Stimulated activated CD4-positive, alpha-beta T cell treated with anti-CD3 and anti-CD28 coated beads, Interleukin-2, amount 100 ng/mL, for 4 hours (primary cell): ENCODE measurements around the gene NCBP2.

Source experiments
- DNase-seq: peaks from one replicate; pipeline ENCODE4 v3.0.0-alpha.2; 2020; ENCODE audit warnings: low read depth

Gene NCBP2

DNA sequence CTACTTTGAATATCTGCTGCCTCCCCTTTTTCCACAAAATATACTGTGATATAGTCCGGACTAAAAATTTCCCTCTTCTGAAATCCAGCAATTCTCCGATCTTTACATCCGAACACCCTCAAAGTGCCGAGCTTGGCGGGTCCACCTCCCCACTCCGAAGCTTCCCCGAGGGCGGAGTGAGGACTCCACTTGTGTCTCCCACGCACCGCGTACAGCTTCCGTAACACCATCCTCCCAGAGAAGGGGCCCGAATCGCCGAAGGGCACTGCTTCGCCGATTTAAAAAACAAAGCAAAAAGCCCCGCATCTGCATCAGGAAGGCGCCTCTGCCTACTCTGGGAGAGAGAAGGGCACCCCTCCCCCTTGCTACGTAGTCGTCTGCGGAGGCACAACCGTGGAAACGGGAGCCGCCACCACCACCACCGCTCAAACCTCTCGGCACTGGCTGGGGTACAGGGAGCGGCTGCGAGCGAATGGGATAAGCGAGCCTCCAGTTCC is 551 bp downstream of the NCBP2 start:
- peak; percentile 65 for DNase-seq

DNA sequence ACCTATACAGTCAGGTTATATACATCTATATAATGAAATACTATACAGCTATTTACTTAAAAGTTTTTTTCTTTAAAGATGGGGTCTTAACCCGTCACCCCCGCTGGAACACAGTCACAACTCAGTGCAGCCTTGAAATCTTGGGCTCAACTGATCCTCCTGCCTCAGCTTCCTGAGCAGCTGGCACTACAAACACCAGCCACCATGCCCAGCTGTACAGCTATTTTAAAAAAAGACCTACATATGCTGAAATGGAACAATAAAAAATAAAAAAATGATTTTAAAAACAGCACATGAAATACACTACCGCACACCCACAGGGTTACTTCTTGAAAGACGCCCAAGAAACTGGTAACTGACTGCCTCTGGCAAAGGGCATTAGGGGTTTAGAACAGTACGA is 3.8 kb downstream of the NCBP2 start:
- DNase-seq, result no peak

DNA sequence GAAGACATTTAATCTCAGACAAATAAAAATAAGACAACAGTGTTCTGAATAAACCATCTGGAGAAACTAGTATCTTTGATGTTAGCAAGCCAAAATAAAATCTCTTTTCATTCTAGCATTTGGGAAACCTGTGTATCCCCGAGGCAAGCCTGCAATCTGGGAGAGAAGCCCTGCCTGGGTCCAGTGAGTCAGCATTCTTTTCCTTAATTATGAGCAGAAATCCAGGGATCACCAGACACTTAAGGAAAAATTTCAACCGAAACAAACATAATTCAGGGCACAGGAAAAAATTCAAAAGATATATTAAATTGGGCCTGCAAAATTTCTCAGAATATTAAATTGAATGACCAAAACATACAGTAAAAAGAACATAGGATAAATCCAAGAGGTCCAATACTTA is 4.2 kb downstream of the NCBP2 start:
- no peak for DNase-seq

DNA sequence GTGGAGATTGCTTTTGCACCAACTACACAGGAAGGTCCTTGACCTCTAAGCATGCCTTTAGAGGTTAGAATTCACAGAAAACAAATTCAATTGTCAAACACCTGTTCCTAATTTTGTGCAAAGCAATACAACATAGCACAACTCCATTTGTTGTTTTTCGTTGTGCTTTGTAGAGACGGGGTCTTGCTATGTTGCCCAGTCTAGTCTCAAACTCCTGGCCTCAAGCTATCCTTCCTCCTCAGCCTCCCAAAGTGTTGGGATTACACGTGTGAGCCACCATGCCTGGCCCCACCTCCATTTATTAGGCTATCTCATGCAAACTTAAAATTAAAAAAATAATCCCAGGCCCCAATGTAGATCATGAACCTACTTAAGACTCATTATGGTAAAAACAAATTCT is 6.0 kb downstream of the NCBP2 start:
- no peak for DNase-seq

DNA sequence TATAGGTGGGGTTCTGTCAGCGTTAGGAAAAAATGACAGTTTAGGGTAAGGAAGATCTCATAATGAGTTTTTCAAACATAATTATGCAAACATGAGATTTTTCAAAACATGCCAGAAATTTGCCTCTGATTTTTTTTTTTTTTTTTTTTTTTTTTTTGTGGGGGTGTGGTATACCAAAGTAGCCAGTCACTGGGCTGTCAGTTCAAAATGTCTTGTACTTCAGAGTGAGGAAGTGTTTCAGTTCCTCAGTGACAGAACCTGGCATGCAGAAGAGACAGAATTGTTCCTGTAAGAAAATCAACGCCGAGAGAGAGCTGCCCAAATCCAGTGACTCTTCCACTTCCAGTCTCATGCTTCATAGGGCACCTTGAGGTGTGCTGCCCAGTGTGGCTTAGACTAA is 9.7 kb downstream of the NCBP2 start:
- no peak for DNase-seq

DNA sequence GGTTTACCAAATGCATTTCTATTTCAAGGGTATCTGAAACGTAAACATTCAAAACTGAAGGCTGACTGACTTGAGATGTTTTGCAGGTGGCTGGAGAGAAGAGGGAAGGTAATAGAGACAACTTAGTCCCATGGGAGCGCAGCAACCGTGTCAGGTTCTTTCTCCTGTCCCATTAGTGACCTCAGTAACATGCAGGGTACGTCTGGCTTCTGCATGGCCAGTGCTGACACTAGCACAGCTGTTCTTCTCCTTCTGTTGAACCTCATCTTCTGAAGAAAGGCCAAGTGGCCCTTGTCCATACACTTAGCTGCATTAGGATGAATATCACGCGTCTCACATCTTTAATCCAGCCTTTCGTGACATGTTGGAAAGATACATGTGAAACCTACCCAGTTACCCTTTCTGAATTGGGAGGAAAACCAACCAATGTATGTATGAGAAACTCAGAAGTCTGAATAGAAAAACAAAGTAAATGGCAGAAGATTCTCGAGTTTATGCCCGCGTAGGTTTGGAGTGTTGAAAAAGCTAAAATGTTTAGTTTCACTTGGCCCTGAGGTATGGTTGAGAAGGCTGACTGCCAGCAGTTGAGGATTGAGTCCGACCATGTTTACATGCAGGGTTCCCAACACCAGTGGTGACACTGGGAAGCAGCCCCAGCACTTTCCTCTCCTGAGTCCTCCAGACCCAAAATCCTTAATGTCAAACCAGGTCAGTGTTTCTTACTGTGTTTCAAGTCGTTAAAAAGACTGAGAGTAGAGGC is 10.3 kb downstream of the NCBP2 start:
- DNase-seq, result no peak

DNA sequence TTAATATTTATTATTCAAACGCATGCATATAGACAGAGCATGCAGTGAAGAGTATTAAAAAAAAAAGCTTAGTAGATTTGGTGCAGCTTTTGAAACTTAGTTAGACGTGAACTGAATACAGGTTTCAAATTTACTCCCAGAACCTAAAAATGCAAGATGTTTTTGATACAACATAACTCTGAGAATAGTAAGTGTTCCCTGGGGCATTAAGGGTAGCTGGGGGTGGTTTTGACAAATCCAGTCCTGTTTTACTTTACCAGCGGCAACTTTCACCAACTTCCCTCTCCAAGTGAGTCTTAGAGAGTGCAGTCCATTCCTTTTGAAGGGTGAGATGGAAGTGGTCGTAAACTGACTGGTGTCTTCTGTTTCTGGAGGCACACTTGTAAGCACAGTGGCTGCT is 11.2 kb downstream of the NCBP2 start:
- DNase-seq, result no peak

DNA sequence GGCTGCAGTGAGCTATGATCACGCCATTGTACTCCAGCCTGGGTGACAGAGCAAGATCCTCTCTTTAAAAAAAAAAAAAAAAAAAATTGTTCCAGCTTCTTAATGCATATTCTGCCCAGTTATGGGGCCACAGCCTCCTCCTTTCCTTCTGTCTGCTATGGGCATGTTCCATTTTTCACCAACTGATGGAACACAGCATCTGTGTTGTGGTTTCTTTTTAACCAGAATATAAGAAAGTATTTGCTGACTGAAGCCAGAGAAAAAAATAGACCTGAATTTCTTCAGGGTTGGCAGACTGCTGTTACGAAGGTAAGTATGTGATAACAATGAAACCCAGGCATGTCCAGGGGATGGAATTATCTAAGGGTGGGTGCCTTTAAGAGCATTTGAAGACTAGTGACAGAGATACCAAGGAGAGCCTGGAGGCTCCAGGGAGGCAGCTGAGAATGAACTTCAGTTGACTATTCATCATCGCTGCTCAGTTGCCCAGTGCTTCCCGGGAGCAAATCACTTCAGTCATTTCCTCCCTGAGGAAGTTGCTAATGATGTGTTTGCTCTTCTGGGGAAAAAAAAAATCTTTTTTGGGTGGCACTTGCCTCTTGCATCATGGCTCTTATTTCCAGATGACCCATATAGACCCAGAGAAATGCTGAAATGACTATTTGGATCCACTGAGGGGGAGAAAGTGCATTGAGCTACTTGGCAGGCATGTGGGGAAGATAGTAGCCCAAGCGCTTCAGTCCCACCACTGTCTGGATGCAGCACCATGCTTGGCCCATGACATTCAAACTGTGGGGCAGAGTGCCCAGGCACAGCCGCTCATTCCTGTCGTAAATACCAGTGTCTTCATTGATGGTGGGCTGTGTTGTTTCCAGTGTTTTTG is 14.5 kb downstream of the NCBP2 start:
- DNase-seq, result no peak

DNA sequence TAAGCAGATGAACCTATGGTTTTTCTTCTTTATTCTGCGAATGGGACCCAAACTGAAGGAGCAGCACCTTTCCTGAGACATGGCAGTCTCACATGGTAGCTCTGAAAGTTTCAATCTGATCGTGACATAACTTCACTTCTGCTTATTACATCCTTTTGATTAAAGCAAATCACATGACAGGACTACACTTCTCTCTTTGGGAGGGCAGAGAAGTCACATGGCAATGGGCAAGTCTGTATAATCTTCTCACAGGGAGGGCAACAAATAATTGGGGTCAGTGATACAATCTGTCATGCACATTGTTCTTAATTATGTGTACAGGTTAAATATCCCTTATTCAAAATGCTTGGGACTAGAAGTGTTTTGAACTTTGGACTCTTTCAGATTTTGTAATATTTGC is 21.6 kb downstream of the NCBP2 start:
- no peak for DNase-seq

DNA sequence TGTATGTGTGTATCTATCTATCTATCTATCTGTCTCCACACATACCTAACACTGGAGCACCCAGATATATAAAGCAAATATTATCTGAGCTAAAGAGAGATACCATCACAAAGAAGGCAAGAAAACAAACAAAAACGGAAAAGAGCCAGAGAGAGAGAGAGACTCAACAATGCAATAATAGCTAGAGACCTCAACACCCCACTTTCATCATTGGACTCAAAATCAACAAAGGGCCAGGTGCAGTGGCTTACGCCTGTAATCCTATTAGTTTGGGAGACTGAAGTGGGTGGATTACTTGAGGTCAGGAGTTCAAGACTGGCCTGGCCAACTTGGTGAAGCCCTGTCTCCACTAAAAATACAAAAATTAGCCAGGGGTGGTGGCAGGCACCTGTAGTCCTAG is 23.4 kb downstream of the NCBP2 start:
- no peak for DNase-seq

DNA sequence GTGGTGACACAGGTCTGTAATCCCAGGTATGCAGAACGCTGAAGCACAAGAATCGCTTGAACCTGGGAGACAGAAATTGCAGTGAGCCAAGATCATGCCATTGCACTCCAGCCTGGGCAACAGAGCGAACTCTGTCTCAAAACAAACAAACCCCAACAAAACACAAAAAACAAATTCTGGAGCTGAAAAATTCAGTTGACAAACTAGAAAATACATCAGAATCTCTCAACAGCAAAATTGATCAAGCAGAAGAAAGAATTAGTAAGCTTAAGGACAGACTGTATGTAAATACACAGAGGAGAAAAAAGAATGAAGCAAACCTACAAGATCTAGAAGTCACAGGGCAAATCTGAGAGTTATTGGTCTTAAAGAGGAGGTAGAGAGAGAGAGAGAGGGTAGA is 25.3 kb downstream of the NCBP2 start:
- DNase-seq, result no peak

DNA sequence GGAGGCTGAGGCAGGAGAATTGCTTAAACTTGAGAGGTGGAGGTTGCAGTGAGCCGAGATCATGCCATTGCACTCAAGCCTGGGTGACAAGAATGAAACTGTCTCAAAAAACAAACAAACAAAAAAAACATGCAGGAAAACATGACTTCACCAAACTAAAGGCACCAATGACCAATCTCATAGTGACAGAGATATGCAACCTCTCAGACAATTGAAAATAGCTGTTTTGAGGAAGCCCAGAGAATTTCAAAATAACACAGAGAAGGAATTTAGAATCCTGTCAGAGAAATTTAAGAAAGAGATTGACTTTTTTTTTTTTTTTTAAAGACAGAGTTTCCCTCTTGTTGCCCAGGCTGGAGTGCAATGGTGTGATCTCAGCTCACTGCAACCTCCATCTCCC is 26.1 kb downstream of the NCBP2 start:
- no peak for DNase-seq

DNA sequence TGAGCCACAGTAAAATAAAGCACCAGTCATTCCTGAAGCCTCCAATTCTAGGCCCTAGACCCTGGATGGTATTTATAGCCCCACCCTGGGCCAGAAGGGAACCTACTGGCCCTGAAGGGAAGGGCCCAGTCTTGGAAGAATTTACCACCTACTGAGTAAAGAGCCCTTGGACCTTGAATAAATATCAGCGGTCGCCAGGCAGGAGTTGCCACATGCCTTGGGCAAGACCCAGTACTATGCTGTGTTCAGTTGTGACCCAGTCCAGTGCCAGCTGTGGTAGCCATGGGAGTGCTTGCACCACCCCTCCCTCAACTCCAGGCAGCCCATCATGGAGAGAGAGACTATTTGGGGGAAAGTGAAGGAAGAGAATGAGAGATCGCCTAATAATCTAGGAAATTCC is 27.0 kb downstream of the NCBP2 start:
- no peak for DNase-seq

DNA sequence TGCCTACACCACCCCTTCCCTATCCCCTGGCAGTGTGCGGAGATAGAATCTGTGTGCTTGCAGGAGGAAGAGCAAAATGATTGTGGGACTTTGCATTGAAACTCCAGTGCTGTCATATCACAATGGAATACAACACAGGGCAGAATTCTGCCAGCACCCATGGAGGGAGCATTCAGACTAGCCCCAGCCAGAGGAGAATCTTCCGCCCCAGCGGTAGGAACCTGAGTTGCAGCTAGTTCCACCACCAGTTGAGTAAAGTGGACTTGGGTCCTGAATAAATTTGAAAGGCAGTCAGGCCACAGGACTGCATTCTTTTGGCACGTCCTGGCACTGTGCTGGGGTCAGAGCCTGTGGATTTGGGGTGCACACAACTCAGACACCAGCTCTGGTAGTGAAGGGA is 27.5 kb downstream of the NCBP2 start:
- DNase-seq, result no peak

DNA sequence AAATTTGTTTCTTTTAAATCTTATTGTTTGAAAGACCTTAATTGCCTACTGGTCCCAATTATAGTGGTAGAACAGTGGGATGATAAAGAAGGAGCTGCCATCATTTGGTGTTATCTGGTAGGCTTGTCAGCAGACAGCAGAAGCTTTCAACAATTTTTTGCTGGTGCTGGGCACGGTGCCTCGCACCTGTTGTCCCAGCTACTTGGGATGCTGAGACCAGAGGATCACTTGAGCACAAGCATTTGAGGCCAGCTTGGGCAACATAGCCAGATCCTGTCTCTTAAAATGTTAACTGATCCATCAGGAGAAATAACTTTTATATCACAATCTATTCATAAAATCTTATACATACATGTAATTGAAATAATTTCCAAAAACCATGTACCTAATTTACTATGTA is 38.6 kb downstream of the NCBP2 start:
- DNase-seq, result no peak

DNA sequence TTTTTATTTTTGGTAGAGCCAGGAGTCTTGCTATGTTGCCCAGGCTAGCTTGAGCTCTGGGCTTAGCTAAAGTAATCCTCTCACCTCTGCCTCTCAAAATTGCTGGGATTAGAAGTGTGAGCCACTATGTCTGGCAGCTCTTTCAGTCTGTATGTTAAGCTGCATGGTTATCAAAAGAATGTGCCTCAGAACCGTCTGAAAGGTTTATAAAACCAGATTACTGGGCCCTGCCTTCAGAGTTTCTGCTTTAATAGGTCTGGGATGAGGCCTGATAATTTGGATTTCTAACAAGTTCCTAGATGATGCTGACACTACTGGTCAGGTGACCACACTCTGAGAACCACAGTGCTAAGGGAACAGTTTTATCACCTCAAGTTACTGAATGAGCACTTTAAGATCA is 40.0 kb downstream of the NCBP2 start:
- no peak for DNase-seq

DNA sequence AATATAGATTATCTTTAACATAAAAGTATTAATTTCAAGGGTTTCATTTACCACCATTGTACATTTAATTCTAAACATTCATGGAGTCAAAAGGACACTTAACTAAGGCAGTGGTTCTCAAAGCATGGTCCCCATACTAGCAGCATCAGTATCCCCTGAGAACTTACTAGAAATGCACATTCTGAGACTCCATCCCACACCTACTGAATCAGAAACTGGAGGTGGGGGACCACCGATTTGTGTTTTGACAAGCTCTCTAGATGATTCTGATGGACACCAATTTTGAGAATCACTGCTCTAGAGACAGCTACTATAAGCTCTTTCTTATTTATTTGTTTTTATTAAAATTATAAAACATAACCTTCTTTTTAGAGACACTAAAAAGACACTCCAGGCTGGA is 40.6 kb downstream of the NCBP2 start:
- no peak for DNase-seq

DNA sequence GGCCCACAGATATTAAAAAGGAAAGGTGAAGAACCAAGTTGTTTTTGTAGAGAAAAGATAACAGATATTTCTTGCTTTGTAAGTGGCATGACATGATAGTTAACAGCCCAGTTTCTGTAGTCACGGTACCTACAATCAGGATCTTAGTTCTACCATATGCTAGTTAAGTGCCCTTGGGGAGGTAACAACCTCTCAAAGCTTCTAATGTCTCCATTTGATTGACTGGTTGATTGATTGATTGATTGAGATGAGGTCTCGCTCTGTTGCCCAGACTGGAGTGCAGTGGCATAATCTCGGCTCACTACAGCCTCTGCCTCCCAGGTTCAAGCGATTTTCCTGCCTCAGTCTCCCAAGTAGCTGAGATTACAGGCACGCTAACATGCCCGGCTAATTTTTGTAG is 46.1 kb downstream of the NCBP2 start:
- DNase-seq, result no peak

DNA sequence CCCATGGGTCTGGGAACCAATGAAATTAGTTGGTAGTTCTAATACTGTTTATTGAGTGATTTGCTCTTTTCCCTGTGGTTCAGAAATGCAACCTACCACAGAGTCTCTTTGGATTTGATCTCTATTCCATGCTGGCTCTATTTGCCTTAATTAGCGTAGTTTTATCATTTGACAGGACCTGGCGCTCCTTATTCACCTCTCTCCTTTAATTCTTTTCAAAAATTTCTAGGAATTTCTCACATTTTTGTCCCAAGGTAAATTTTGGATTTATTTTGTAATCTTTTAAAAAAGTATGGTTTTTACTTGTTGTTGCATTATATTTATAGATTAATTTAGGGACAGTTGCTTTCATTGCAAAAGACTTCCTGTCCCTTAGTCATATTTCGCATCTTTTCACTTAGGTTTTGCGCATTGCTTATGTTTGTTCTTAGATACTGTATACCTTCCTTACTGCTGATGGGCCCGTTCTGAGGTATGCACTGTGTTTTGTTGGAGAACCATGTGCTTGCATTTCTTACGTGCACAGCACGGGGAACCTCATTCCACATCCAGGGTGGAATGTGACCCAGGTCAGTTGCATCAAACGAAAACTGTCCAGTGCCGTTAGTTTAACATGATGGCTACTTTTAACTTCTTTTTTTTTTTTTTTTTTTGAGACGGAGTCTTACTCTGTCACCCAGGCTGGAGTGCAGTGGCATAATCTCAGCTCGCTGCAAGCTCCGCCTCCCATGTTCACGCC is 47.6 kb downstream of the NCBP2 start:
- no peak for DNase-seq

DNA sequence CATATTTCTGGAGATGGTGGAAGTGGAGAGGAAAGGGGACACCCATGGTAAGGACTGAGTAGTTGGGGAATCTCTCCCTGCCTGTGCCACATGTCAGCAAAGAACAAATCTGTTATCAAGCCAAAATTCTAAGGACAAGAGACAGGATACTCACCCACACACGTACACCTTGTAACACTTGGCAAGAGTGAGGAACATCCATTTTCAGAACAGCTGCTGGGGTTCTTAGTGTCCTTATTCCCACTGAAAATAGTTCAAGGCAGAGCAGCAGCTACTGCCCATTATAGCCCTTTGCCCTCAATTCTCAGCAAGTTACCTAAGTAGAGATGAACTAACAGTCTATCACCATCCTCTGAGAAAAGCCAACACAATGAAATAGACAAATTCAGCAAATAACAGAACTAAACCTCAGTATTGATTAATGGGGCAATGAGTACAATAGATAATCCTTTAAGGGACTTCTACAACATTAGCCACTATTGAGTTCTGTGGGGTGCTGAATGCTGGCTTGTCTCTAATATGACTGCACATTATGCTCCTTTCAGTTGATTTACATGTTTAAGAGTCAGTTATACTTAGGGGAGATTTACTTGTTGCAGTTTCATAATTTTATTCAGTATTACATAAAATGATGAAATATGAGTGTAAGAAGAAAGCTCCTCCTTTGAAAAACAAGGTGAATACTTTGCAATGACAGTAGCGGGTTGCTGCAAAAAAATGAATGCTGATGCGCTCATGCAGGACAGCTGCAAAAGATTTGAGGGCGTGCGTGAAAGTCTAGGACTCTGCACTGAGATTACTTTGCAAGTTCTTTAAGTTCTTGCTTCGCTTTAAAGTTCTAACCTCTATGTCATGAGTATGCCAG is 52.3 kb downstream of the NCBP2 start:
- DNase-seq, result no peak

DNA sequence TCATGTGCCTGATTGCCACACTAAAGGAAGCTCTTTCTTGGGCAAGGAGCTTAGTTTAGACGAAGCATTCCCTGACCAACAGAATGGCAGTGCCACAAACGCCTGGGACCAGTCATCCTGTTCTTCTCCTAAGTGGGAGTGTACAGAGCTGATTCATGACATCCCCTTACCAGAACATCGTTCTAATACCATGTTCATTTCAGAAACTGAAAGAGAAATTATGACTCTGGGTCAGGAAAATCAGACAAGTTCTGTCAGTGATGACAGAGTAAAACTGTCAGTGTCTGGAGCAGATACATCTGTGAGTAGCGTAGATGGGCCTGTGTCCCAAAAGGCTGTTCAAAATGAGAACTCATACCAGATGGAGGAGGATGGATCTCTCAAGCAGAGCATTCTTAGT is 56.2 kb downstream of the NCBP2 start:
- DNase-seq, result no peak
